GM12878 (cell line): Measurements from ENCODE around the gene SYNGR3. TPM values are rescaled to one million over a fixed set of nuclear protein-coding genes. Genes with fewer than 3 reads are reported as not detected.

Experiments
- ATAC-seq: fragments of 200-7000 bp; cut with Tn5 transposase; 3 replicates; pipeline ENCODE4 v1.9.1; 2020; ENCODE audit warnings: mild to moderate bottlenecking, moderate library complexity
- BruUV-seq: library from RNA; stranded (reverse); fragments of 400-500 nt; replicated peaks from 2 replicates; lab custom pipeline; 2021; lab: Mats Ljungman, UMichigan
- CTCF ChIA-PET: fragments of 300-600 bp; sonication (Branson Sonifier 250); formaldehyde crosslinking; extraction: SDS; loops from one replicate; lab custom pipeline; 2021; ENCODE audit warnings: inconsistent platforms; lab: Yijun Ruan, JAX
- POLR2A ChIA-PET: fragments of 350-600 bp; formaldehyde crosslinking; extraction: SDS; loops from one replicate; lab custom pipeline; 2021; ENCODE audit warnings: inconsistent platforms; lab: Charles Lee
- RAD21 ChIA-PET: fragments of 300-600 bp; sonication (Branson Sonifier 250); formaldehyde crosslinking; loops from one replicate; lab custom pipeline; 2023; ENCODE audit warnings: antibody characterized with exemption; ENCODE audit not compliant: unreplicated experiment; lab: Charles Lee
- SMC1A ChIA-PET: fragments of 300-600 bp; sonication (Branson Sonifier 250); formaldehyde crosslinking; loops from one replicate; lab custom pipeline; 2023; ENCODE audit not compliant: unreplicated experiment, uncharacterized antibody; lab: Charles Lee
- DNase-seq: peaks from one replicate; pipeline ENCODE4 v3.0.0-alpha.2; 2011; ENCODE audit warnings: low read depth, low spot score
- FAIRE-seq: peaks from 3 replicates; lab custom pipeline; 2011; peaks lifted over from hg19 to GRCh38; lab: Jason Lieb, UNC
- H2AFZ ChIP-seq: 2 replicates; pipeline ENCODE4 v1.6.0; 2011; ENCODE audit warnings: low read depth, low read length, control low read depth; ENCODE audit not compliant: control insufficient read depth
- H3K27ac ChIP-seq: 2 replicates; pipeline ENCODE4 v1.5.1; 2011; ENCODE audit warnings: control low read depth; ENCODE audit not compliant: control insufficient read depth, insufficient read depth
- H3K27me3 ChIP-seq, 2 experiments: replicated peaks in 1 of 2; 2 replicates each; pipeline versions ENCODE4 v1.6.0 to v1.6.1; 2011; ENCODE audit warnings: low read length in 1 of 2; ENCODE audit not compliant: control insufficient read depth in 2 of 2, insufficient read depth in 2 of 2
- H3K36me3 ChIP-seq, 2 experiments: 2 replicates each; pipeline ENCODE4 v1.5.1; 2011; ENCODE audit warnings: low read length in 1 of 2; ENCODE audit not compliant: control insufficient read depth in 2 of 2, insufficient read depth in 2 of 2
- H3K4me1 ChIP-seq: 2 replicates; pipeline ENCODE4 v1.6.1; 2011; ENCODE audit warnings: mild to moderate bottlenecking, low read length, moderate library complexity, mixed read lengths; ENCODE audit not compliant: control insufficient read depth, insufficient read depth
- H3K4me2 ChIP-seq: 2 replicates; pipeline ENCODE4 v1.6.0; 2011; ENCODE audit warnings: control low read depth; ENCODE audit not compliant: control insufficient read depth, insufficient read depth
- H3K4me3 ChIP-seq: fragments of 200-600 bp; sonication (generic); 2 replicates; pipeline ENCODE4 v1.5.1; 2016
- H3K79me2 ChIP-seq: 2 replicates; pipeline ENCODE4 v1.6.0; 2011; ENCODE audit warnings: low read length; ENCODE audit not compliant: control insufficient read depth, insufficient read depth
- H3K9ac ChIP-seq: 2 replicates; pipeline ENCODE4 v1.8.0; 2011; ENCODE audit warnings: low read length, control low read depth, mixed read lengths; ENCODE audit not compliant: control insufficient read depth, insufficient read depth
- H3K9me3 ChIP-seq: replicated peaks from 3 replicates; pipeline ENCODE4 v1.5.1; 2011; ENCODE audit warnings: mild to moderate bottlenecking, low read length; ENCODE audit not compliant: control insufficient read depth, insufficient read depth
- H4K20me1 ChIP-seq: 2 replicates; pipeline ENCODE4 v1.6.0; 2011; ENCODE audit not compliant: control insufficient read depth, insufficient read depth
- ASH2L ChIP-seq: fragments of 300-600, 200-600 bp; sonication (generic); IDR thresholded peaks from 2 replicates; pipeline ENCODE4 v1.6.1; 2017; ENCODE audit warnings: low read depth, mild to moderate bottlenecking, borderline replicate concordance
- BMI1 ChIP-seq: fragments of 450-650 bp; IDR thresholded peaks from 2 replicates; pipeline ENCODE4 v1.6.1; 2016; ENCODE audit warnings: mild to moderate bottlenecking, moderate library complexity, borderline replicate concordance
- CBFB ChIP-seq: IDR thresholded peaks from 2 replicates; pipeline ENCODE4 v1.6.1; 2016; ENCODE audit warnings: antibody characterized with exemption, low read depth
- CREB1 ChIP-seq: IDR thresholded peaks from 2 replicates; pipeline ENCODE4 v1.6.1; 2012; ENCODE audit warnings: low read depth, mild to moderate bottlenecking, inconsistent platforms
- DPF2 ChIP-seq: fragments of 450-650 bp; IDR thresholded peaks from 2 replicates; pipeline ENCODE4 v1.6.1; 2017; ENCODE audit warnings: mild to moderate bottlenecking
- GABPA ChIP-seq: IDR thresholded peaks from 2 replicates; pipeline ENCODE4 v1.6.1; 2014; ENCODE audit warnings: antibody characterized with exemption, low read depth, mild to moderate bottlenecking, inconsistent platforms
- MXI1 ChIP-seq: fragments of 150-350 bp; IDR thresholded peaks from 2 replicates; pipeline ENCODE4 v1.6.1; 2011; ENCODE audit warnings: low read depth, mild to moderate bottlenecking, inconsistent platforms, low read length, improper control_type of control experiment
- NFYA ChIP-seq: IDR thresholded peaks from 2 replicates; pipeline ENCODE4 v1.6.1; 2011; ENCODE audit warnings: low read depth, mild to moderate bottlenecking, low read length, improper control_type of control experiment, borderline replicate concordance
- PAX5 ChIP-seq: IDR thresholded peaks from 2 replicates; pipeline ENCODE4 v1.6.1; 2011; ENCODE audit warnings: low read depth, low read length, borderline replicate concordance
- SIX5 ChIP-seq: IDR thresholded peaks from 2 replicates; pipeline ENCODE4 v1.6.1; 2011; ENCODE audit warnings: mild to moderate bottlenecking, low read depth, low read length, moderate library complexity; ENCODE audit not compliant: severe bottlenecking
- STAT1 ChIP-seq: fragments of 450-650 bp; conservative IDR thresholded peaks from 2 replicates; pipeline ENCODE4 v1.6.1; 2014; ENCODE audit warnings: antibody characterized with exemption, mild to moderate bottlenecking
- ZZZ3 ChIP-seq: IDR thresholded peaks from 2 replicates; pipeline ENCODE4 v1.6.1; 2011; ENCODE audit warnings: low read depth; ENCODE audit not compliant: control insufficient read depth, insufficient read length
- WGBS: methylation state at CpG from one replicate; pipeline ENCODE4 v1.1.6; 2016; ENCODE audit warnings: low lambda C conversion rate; ENCODE audit not compliant: insufficient replicate concordance, insufficient coverage; ENCODE audit errors: missing lambda C conversion rate; 5-methylcytosine and 5-hydroxymethylcytosine counted together
- in situ Hi-C: fragments of 300-500 bp; cut with MboI; formaldehyde crosslinking; loops from 9 replicates; pipeline ENCODE4 v1.14.3; 2018; ENCODE audit warnings: mixed read lengths
- intact Hi-C: fragments of 100-400 bp; cut with micrococcal nuclease; formaldehyde crosslinking; loops from one replicate; pipeline ENCODE4 v1.14.2; 2022; ENCODE audit not compliant: unreplicated experiment
- polyA plus RNA-seq, 11 experiments: library from polyadenylated mRNA; depleted of rRNA in 4 of 11; unstranded in 6 of 11; stranded (reverse) in 5 of 11; fragments of >200 nt; fragmentation: Nextera tagmentation in 4 of 11; fragmentation: Illumina TruSeq in 1 of 11; extraction: Ambion mirVana in 4 of 11; extraction: Trizol in 1 of 11; gene quantifications; 1 replicate in 1 of 11; 2 replicates in 10 of 11; pipeline versions ENCODE4 v1.2.1 to v1.2.3, GENCODE V29; 2011 to 2016; ENCODE audit warnings: inconsistent platforms in 2 of 11, missing spikeins in 2 of 11, low read depth in 1 of 11
- total RNA-seq, 4 experiments: library from RNA; depleted of rRNA in 3 of 4; stranded (reverse); fragments of >200 nt in 3 of 4; fragmentation: Illumina TruSeq in 1 of 4; extraction: Trizol in 1 of 4; gene quantifications; 2 replicates each; pipeline versions ENCODE4 v1.2.1 to v1.2.3, GENCODE V29; 2013 to 2021
- TF ChIP-seq, protein P1 (sequence below): IDR thresholded peaks from 2 replicates; pipeline ENCODE4 v1.6.1; 2012; ENCODE audit warnings: improper control_type of control experiment, low read depth, low read length; ENCODE audit not compliant: insufficient replicate concordance
- TF ChIP-seq, protein P2 (sequence below): IDR thresholded peaks from 2 replicates; pipeline ENCODE4 v1.6.1; 2012; ENCODE audit warnings: low read depth, low read length, improper control_type of control experiment
- TF ChIP-seq, protein P3 (sequence below): fragments of 450-650 bp; formaldehyde crosslinking; IDR thresholded peaks from 2 replicates; pipeline ENCODE4 v1.4.0; 2022; ENCODE audit warnings: mild to moderate bottlenecking, moderate library complexity

The SYNGR3 gene
- total and polyA plus RNA-seq, 10 of the 15 experiments (the other 5 are each of a cell fraction or from before 2014, with no cell fraction given) = 1.2 to 18.1 (median 6.6) TPM

DNA sequence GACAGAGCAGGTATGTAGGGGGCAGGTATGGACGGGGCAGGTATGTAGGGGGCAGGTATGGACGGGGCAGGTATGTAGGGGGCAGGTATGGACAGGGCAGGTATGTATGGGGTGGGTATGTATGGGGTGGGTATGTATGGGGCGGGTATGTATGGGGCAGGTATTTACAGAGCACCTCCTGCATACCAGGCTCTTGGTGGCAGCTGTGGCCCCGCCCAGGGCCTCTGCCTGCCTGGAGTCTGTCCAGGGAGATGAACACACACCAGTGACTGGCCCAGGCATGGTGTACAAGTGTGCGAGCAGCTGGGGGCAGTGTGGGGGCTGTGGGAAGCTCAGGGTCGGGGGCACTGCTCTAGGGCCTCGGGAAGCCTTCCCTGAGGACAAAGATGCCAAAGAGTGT lies 39.7 kb upstream of the SYNGR3 start:
- 12% methylated on average over 7 of the region's 7 CpGs for WGBS
- TF ChIP-seq, protein P1, sequence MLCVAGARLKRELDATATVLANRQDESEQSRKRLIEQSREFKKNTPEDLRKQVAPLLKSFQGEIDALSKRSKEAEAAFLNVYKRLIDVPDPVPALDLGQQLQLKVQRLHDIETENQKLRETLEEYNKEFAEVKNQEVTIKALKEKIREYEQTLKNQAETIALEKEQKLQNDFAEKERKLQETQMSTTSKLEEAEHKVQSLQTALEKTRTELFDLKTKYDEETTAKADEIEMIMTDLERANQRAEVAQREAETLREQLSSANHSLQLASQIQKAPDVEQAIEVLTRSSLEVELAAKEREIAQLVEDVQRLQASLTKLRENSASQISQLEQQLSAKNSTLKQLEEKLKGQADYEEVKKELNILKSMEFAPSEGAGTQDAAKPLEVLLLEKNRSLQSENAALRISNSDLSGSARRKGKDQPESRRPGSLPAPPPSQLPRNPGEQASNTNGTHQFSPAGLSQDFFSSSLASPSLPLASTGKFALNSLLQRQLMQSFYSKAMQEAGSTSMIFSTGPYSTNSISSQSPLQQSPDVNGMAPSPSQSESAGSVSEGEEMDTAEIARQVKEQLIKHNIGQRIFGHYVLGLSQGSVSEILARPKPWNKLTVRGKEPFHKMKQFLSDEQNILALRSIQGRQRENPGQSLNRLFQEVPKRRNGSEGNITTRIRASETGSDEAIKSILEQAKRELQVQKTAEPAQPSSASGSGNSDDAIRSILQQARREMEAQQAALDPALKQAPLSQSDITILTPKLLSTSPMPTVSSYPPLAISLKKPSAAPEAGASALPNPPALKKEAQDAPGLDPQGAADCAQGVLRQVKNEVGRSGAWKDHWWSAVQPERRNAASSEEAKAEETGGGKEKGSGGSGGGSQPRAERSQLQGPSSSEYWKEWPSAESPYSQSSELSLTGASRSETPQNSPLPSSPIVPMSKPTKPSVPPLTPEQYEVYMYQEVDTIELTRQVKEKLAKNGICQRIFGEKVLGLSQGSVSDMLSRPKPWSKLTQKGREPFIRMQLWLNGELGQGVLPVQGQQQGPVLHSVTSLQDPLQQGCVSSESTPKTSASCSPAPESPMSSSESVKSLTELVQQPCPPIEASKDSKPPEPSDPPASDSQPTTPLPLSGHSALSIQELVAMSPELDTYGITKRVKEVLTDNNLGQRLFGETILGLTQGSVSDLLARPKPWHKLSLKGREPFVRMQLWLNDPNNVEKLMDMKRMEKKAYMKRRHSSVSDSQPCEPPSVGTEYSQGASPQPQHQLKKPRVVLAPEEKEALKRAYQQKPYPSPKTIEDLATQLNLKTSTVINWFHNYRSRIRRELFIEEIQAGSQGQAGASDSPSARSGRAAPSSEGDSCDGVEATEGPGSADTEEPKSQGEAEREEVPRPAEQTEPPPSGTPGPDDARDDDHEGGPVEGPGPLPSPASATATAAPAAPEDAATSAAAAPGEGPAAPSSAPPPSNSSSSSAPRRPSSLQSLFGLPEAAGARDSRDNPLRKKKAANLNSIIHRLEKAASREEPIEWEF = no peak
- TF ChIP-seq, protein P2, sequence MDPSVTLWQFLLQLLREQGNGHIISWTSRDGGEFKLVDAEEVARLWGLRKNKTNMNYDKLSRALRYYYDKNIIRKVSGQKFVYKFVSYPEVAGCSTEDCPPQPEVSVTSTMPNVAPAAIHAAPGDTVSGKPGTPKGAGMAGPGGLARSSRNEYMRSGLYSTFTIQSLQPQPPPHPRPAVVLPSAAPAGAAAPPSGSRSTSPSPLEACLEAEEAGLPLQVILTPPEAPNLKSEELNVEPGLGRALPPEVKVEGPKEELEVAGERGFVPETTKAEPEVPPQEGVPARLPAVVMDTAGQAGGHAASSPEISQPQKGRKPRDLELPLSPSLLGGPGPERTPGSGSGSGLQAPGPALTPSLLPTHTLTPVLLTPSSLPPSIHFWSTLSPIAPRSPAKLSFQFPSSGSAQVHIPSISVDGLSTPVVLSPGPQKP = no peak
- TF ChIP-seq GABPA (no peak), CREB1 (no peak), ASH2L (no peak), MXI1 (no peak), BMI1 (no peak), NFYA (no peak), CBFB (no peak), DPF2 (no peak), STAT1 (no peak), SIX5 (no peak), PAX5 (no peak), ZZZ3 (no peak)
- TF ChIP-seq, protein P3, sequence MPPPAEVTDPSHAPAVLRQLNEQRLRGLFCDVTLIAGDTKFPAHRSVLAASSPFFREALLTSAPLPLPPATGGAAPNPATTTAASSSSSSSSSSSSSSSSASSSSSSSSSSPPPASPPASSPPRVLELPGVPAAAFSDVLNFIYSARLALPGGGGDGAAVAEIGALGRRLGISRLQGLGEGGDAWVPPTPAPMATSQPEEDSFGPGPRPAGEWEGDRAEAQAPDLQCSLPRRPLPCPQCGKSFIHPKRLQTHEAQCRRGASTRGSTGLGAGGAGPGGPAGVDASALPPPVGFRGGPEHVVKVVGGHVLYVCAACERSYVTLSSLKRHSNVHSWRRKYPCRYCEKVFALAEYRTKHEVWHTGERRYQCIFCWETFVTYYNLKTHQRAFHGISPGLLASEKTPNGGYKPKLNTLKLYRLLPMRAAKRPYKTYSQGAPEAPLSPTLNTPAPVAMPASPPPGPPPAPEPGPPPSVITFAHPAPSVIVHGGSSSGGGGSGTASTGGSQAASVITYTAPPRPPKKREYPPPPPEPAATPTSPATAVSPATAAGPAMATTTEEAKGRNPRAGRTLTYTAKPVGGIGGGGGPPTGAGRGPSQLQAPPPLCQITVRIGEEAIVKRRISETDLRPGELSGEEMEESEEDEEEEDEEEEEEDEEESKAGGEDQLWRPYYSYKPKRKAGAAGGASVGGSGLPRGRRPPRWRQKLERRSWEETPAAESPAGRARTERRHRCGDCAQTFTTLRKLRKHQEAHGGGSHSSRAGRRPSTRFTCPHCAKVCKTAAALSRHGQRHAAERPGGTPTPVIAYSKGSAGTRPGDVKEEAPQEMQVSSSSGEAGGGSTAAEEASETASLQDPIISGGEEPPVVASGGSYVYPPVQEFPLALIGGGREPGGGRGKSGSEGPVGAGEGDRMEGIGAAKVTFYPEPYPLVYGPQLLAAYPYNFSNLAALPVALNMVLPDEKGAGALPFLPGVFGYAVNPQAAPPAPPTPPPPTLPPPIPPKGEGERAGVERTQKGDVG = no peak

More for the DNA sequence above, 39.7 kb upstream of the SYNGR3 start:
- no peak overlapping the region for H3K4me2 ChIP-seq
- H3K36me3 ChIP-seq = no peaks in the 10 kb centered on the region
- no peaks in the 10 kb centered on the region for H4K20me1 ChIP-seq
- ChIA-PET SMC1A (interaction anchor here (0.7 kb wide), 1 partner anchor 22 kb away, joined by 3 read pairs; the partner anchor contains the start of gene TBL3), POLR2A (interaction anchor here (1.0 kb wide), 1 partner anchor 15 kb away, joined by 3 read pairs; the partner anchor contains the start of gene RPS2), CTCF (no interaction called here), RAD21 (no interaction called here)
- H3K4me1 ChIP-seq = no peaks in the 10 kb centered on the region
- no peak overlapping the region for H2AFZ ChIP-seq
- no peaks in the 10 kb centered on the region for H3K9me3 ChIP-seq
- BruUV-seq = no TSS peak
- no peak overlapping the region for H3K4me3 ChIP-seq
- intact Hi-C loops (no loop called here), in situ Hi-C loops (no loop called here)
- no peak overlapping the region for H3K27ac ChIP-seq
- DNase-seq (no peak), ATAC-seq (no peak), FAIRE-seq (no peak)
- H3K9ac ChIP-seq = no peak overlapping the region
- no peaks in the 10 kb centered on the region for H3K79me2 ChIP-seq
- no peaks in the 10 kb centered on the region; a peak in 1 of 4 replicates for H3K27me3 ChIP-seq
